ENCODE measurements around the gene HDGFL2. TPM values are rescaled to one million over a fixed set of nuclear protein-coding genes. Genes with fewer than 3 reads are reported as not detected.

Gene HDGFL2
- total and polyA plus RNA-seq, 2 of the 8 experiments (the other 6 are each of a cell fraction or from before 2014, with no cell fraction given), result 31.1 to 106 TPM

- Histone ChIP-seq H4K91ac (replicated peaks; ENCODE audit: insufficient read length, low read length) (no peak overlapping the region), H4K20me1 (replicated peaks in 1 of 2; ENCODE audit: control insufficient read depth in 1 of 2, insufficient read depth in 2 of 2, low read length in 2 of 2) (peaks cover 10 to 21% of the 10 kb centered on the region in 2 experiments), H2AK5ac (ENCODE audit: low read depth, low read length) (no peak overlapping the region), H4K8ac (ENCODE audit: extremely low read depth, insufficient read depth, low read length) (no peak overlapping the region; the same call in 1 of the 2 replicates), H3K4ac (replicated peaks; ENCODE audit: insufficient read length, low read depth, low read length) (no peak overlapping the region), H3K4me2 (ENCODE audit: insufficient read depth in 1 of 2, low read depth in 2 of 2, low read length in 2 of 2) (no peak overlapping the region), H3K23ac (ENCODE audit: insufficient read length) (no peak overlapping the region), H3K56ac (replicated peaks; ENCODE audit: insufficient read length, low read depth, low read length) (no peak overlapping the region), H3K9ac (replicated peaks in 1 of 4; ENCODE audit: extremely low read depth in 1 of 4, low read depth in 3 of 4, low read length in 3 of 4) (no peak overlapping the region), H3K79me1 (ENCODE audit: low read depth, low read length) (no peaks in the 10 kb centered on the region), H3K9me3 (ENCODE audit: insufficient read depth in 2 of 2, low read depth in 1 of 2, low read length in 1 of 2) (no peaks in the 10 kb centered on the region), H3K4me1 (replicated peaks in 1 of 4; ENCODE audit: control insufficient read depth in 3 of 4, insufficient read depth in 4 of 4, low read length in 3 of 4) (peaks cover 0 to 2% (median 0%) of the 10 kb centered on the region in 4 experiments; a peak in 4 of 7 replicates), H2BK20ac (ENCODE audit: low read length) (no peak overlapping the region), H4K5ac (ENCODE audit: insufficient read length, low read depth, low read length) (no peak overlapping the region), H3K23me2 (ENCODE audit: low read depth, low read length) (no peaks in the 10 kb centered on the region), H2BK120ac (replicated peaks; ENCODE audit: low read depth, low read length) (no peak overlapping the region), H3K36me3 (ENCODE audit: control insufficient read depth in 2 of 4, insufficient read depth in 4 of 4, low read length in 3 of 4) (peaks cover 10 to 26% (median 21%) of the 10 kb centered on the region in 4 experiments; a peak in 7 of 8 replicates), H2AFZ (ENCODE audit: low read length) (no peak overlapping the region), H3K27ac (ENCODE audit: low read depth, low read length) (no peak overlapping the region; the same call in 1 of the 2 replicates), H2BK15ac (ENCODE audit: low read length) (no peak overlapping the region), H2BK12ac (ENCODE audit: low read depth, low read length) (no peak overlapping the region), H3K4me3 (ENCODE audit: extremely low read depth in 1 of 4, insufficient read depth in 2 of 4, low read depth in 3 of 4, low read length in 4 of 4) (no peak overlapping the region), H3K79me2 (ENCODE audit: control insufficient read depth in 1 of 2, insufficient read depth in 2 of 2, low read length in 2 of 2) (no peaks in the 10 kb centered on the region), H3K14ac (ENCODE audit: insufficient read length) (no peak overlapping the region), H3K27me3 (replicated peaks in 1 of 4; ENCODE audit: control insufficient read depth in 3 of 4, extremely low read depth in 1 of 4, insufficient read depth in 3 of 4, low read length in 3 of 4) (no peaks in the 10 kb centered on the region), H3K18ac (ENCODE audit: extremely low read depth, low read length) (no peak overlapping the region), H2BK5ac (ENCODE audit: low read depth, low read length) (no peak overlapping the region)
- ChIA-PET POLR2A (ENCODE audit: partially characterized antibody) (interaction anchor here (0.6 to 58.1 kb wide), 8 partner anchors 11 to 96 kb away, joined by 3 to 1590 read pairs (median 3); partner anchors contain the start of genes CHAF1A, HDGFL2, SH3GL1 and UBXN6), CTCF (ENCODE audit: partially characterized antibody) (interaction anchor here (0.7 to 6.9 kb wide), 10 partner anchors 10 to 185 kb away, joined by 3 to 34 read pairs (median 3); partner anchors contain the start of gene CHAF1A)
- FAIRE-seq (no peak), DNase-seq (ENCODE audit: low read depth in 1 of 2, low spot score in 2 of 2) (no peak)
- TF ChIP-seq PHF8 (conservative IDR thresholded peaks at IDR 0.05; ENCODE audit: low read depth, low read length) (no peak), POU5F1 (IDR thresholded peaks at IDR 0.05; ENCODE audit: low read depth, low read length) (no peak), CTCF (IDR thresholded peaks at IDR 0.05; ENCODE audit: control extremely low read depth in 1 of 3, insufficient read depth in 1 of 3, low read depth in 1 of 3, low read length in 3 of 3) (no peak), SP2 (IDR thresholded peaks at IDR 0.05; ENCODE audit: low read length) (no peak), YY1 (IDR thresholded peaks at IDR 0.05; ENCODE audit: low read depth, low read length) (no peak), JUN (IDR thresholded peaks at IDR 0.05; ENCODE audit: low read depth, low read length) (no peak)
- TF ChIP-seq, protein P1, sequence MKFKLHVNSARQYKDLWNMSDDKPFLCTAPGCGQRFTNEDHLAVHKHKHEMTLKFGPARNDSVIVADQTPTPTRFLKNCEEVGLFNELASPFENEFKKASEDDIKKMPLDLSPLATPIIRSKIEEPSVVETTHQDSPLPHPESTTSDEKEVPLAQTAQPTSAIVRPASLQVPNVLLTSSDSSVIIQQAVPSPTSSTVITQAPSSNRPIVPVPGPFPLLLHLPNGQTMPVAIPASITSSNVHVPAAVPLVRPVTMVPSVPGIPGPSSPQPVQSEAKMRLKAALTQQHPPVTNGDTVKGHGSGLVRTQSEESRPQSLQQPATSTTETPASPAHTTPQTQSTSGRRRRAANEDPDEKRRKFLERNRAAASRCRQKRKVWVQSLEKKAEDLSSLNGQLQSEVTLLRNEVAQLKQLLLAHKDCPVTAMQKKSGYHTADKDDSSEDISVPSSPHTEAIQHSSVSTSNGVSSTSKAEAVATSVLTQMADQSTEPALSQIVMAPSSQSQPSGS (IDR thresholded peaks at IDR 0.05; ENCODE audit: low read length), result no peak
- 88% methylated on average over 28 of the region's 30 CpGs; no CpG with 5 or more reads in 1 of the 2 experiments for WGBS, 2 experiments (ENCODE audit: extremely low coverage in 1 of 2, insufficient coverage in 1 of 2, insufficient read length in 1 of 2, insufficient replicate concordance in 2 of 2, low coverage in 1 of 2, low lambda C conversion rate in 2 of 2, missing lambda C conversion rate in 1 of 2)
Observed at GRCh38 chr19:4448147-4448985, 23.7 kb upstream of the HDGFL2 start.
